DMS 273 (cell line): Measurements from ENCODE around the gene STIP1.
"Not testable (repeated sequence)": the region's sequence is repeated elsewhere in the genome, so short reads cannot be mapped to it uniquely, and the experiment has no call there.

Experiments
- DNase-seq: peaks from one replicate; lab custom pipeline; 2025; ENCODE audit not compliant: unreplicated experiment; lab: John Stamatoyannopoulos, UW

The STIP1 gene

GRCh38 chr11:64157631-64158394, 28.2 kb upstream of the STIP1 start:
- DNase-seq, result no peak

GRCh38 chr11:64161037-64161436, 24.9 kb upstream of the STIP1 start:
- DNase-seq, result no peak

- not testable (repeated sequence) for DNase-seq
These were observed 23.2 kb upstream of the STIP1 start for GRCh38 chr11:64162769-64163168.

- peak; percentile 38 for DNase-seq
These were observed 22.0 kb upstream of the STIP1 start for GRCh38 chr11:64163951-64164350.

GRCh38 chr11:64164392-64165312, 21.3 kb upstream of the STIP1 start:
- peak; percentile 81 for DNase-seq

- peak; percentile 65 for DNase-seq
These were observed 20.5 kb upstream of the STIP1 start for GRCh38 chr11:64165481-64165841.

GRCh38 chr11:64165842-64166635, 19.9 kb upstream of the STIP1 start, which contains the start of gene MACROD1:
Gene MACROD1, minus strand, starts transcription at chr11:64166113. Its CDS starts 119 bp downstream, at chr11:64165994.
- DNase-seq, result peak; percentile 93

- DNase-seq, result no peak
These were observed 15.6 kb upstream of the STIP1 start for GRCh38 chr11:64170419-64170818.

GRCh38 chr11:64173616-64174355, 12.2 kb upstream of the STIP1 start:
- no peak for DNase-seq

- DNase-seq, result no peak
These were observed 9.2 kb upstream of the STIP1 start for GRCh38 chr11:64176751-64177150.

- no peak for DNase-seq
These were observed 7.8 kb upstream of the STIP1 start for GRCh38 chr11:64178203-64178602.

- no peak for DNase-seq
These were observed 6.9 kb upstream of the STIP1 start for GRCh38 chr11:64178951-64179639.

GRCh38 chr11:64180891-64181290, 5.1 kb upstream of the STIP1 start:
- DNase-seq, result peak; percentile 72

- peak; percentile 88 for DNase-seq
These were observed 4.2 kb upstream of the STIP1 start for GRCh38 chr11:64181506-64182411.

GRCh38 chr11:64183890-64184289, 2.1 kb upstream of the STIP1 start:
- DNase-seq, result no peak

GRCh38 chr11:64185175-64185692, 737 bp upstream of the STIP1 start:
- peak; percentile 74 for DNase-seq

GRCh38 chr11:64186492-64187165, 658 bp downstream of the STIP1 start:
- no peak for DNase-seq

- DNase-seq, result no peak
These were observed 6.5 kb downstream of the STIP1 start for GRCh38 chr11:64192434-64192833.
